VCaP (cell line): ENCODE data around the gene FIGN.

ENCODE experiments used
- H3K27ac ChIP-seq: fragments of 450-650 bp; 2 replicates; pipeline ENCODE4 v1.5.1; 2017
- TF ChIP-seq, protein P1 (sequence below): fragments of 450-650 bp; conservative IDR thresholded peaks from 2 replicates; pipeline ENCODE4 v1.5.1; 2017; ENCODE audit warnings: mild to moderate bottlenecking, moderate library complexity

FIGN gene

GRCh38 chr2:163717515-163717914 is 18.3 kb downstream of the FIGN start:
- TF ChIP-seq, protein P1, sequence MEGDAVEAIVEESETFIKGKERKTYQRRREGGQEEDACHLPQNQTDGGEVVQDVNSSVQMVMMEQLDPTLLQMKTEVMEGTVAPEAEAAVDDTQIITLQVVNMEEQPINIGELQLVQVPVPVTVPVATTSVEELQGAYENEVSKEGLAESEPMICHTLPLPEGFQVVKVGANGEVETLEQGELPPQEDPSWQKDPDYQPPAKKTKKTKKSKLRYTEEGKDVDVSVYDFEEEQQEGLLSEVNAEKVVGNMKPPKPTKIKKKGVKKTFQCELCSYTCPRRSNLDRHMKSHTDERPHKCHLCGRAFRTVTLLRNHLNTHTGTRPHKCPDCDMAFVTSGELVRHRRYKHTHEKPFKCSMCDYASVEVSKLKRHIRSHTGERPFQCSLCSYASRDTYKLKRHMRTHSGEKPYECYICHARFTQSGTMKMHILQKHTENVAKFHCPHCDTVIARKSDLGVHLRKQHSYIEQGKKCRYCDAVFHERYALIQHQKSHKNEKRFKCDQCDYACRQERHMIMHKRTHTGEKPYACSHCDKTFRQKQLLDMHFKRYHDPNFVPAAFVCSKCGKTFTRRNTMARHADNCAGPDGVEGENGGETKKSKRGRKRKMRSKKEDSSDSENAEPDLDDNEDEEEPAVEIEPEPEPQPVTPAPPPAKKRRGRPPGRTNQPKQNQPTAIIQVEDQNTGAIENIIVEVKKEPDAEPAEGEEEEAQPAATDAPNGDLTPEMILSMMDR: no peak
- no peak overlapping the region for H3K27ac ChIP-seq

- TF ChIP-seq, protein P1: no peak
- H3K27ac ChIP-seq: no peak overlapping the region
Measured at GRCh38 chr2:163716101-163716500, 19.7 kb downstream of the FIGN start.

- TF ChIP-seq, protein P1: no peak
- H3K27ac ChIP-seq: no peak overlapping the region
Measured at GRCh38 chr2:163715668-163716067, 20.1 kb downstream of the FIGN start.

GRCh38 chr2:163715199-163715598 is 20.6 kb downstream of the FIGN start:
- no peak overlapping the region for H3K27ac ChIP-seq
- TF ChIP-seq, protein P1: no peak

DNA sequence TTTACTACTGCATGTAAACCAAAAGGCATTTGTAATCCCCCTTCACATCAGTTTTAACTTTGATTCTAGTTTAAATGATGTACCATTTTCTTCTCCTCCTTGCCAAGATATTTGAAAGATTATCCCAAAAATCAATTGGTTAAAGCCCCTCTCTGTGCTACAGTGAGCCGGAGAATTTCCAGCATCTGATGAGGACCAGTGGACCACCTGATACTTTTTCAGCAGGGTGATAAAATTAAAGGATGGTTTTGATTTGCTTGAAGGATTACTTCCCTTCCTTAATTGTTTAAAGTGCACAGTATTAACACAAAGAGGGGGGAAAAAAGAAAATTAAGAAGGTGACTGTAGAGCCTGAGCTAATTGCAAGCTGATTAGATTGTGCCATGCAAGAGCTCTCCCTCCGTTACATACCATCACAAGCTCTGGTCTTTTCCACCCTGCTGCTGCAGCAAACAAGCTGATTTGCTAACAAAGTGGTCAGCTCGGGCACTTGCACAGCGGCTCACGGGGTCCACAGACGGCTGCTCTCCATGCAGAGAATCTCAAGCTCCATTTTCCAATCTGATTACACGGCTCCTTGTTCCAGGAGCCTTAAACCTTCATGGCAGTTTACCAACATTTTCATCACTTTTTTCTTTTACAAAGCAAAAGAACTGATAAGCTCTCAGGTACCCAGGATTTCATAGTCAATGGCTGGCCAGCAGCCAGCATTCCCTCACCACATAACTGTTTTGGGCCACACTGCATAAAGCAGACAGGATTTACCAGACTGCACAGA is 22.1 kb downstream of the FIGN start:
- TF ChIP-seq, protein P1: no peak
- no peak overlapping the region for H3K27ac ChIP-seq

- no peak overlapping the region for H3K27ac ChIP-seq
- TF ChIP-seq, protein P1: no peak
Measured at GRCh38 chr2:163711699-163712098, 24.1 kb downstream of the FIGN start.

DNA sequence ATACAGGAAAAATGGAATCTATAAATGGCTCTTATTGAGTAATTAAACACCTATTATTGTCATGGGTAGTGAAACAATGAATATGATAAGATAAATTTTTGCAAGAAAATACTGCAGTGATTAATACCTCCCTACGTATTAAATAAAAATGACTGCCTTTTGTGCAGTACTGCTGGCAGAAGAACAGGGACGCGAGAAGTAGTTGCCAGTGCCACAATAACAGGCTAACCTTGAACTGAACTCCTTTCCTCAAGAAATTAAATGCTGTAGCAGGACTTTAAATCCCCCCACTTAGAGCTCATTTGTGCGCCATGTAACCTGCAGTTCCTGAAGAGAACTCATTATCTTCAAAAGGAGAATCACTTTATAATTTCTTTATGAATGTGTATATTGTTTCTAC is 24.6 kb downstream of the FIGN start:
- no peak overlapping the region for H3K27ac ChIP-seq
- TF ChIP-seq, protein P1: no peak
